HG02571 (cell line): ENCODE results near the gene GOSR1.
"Not testable (repeated sequence)": the region's sequence is repeated elsewhere in the genome, so short reads cannot be mapped to it uniquely, and the experiment has no call there.

Experiments used
- ATAC-seq: cut with Tn5 transposase; IDR thresholded peaks from one replicate; pipeline ENCODE4 v1.9.1; 2021; ENCODE audit warnings: mild to moderate bottlenecking, moderate library complexity; ENCODE audit not compliant: unreplicated experiment

GOSR1 gene

GRCh38 chr17:30541802-30542201, 64.6 kb downstream of the GOSR1 start:
- ATAC-seq, result no peak

- ATAC-seq, result no peak
These were observed 66.2 kb downstream of the GOSR1 start for GRCh38 chr17:30543456-30543855.

- no peak for ATAC-seq
These were observed 67.8 kb downstream of the GOSR1 start for GRCh38 chr17:30545024-30545423.

- ATAC-seq, result no peak
These were observed 70.8 kb downstream of the GOSR1 start for GRCh38 chr17:30547778-30548573.

GRCh38 chr17:30549181-30549580, 72.0 kb downstream of the GOSR1 start:
- not testable (repeated sequence) for ATAC-seq

- ATAC-seq, result no peak
These were observed 72.8 kb downstream of the GOSR1 start for GRCh38 chr17:30549864-30550511.

- ATAC-seq, result no peak
These were observed 73.5 kb downstream of the GOSR1 start for GRCh38 chr17:30550512-30551273.

- ATAC-seq, result not testable (repeated sequence)
These were observed 74.2 kb downstream of the GOSR1 start for GRCh38 chr17:30551274-30551995.

DNA sequence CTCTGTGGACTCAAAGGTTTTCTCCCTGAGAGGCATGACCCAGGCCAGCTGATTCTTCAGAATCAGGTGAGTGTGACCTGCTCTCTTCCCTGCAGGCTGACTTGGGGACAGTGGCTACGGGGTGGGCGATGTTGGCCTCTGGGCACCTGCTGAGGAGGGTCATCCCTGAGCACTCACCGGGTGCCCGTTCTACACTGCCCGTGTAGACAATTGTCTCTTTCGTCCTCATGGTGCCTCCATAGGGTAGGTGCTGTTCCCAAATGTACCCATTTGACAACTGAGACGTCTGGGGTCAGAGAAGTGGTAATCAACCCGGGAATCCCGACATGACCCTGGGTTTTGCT, 74.8 kb downstream of the GOSR1 start:
- ATAC-seq, result no peak

GRCh38 chr17:30552994-30553566, 75.9 kb downstream of the GOSR1 start:
- ATAC-seq, result no peak

GRCh38 chr17:30553823-30554440, 76.7 kb downstream of the GOSR1 start:
- not testable (repeated sequence) for ATAC-seq

GRCh38 chr17:30554839-30555751, 77.9 kb downstream of the GOSR1 start:
- ATAC-seq, result no peak

DNA sequence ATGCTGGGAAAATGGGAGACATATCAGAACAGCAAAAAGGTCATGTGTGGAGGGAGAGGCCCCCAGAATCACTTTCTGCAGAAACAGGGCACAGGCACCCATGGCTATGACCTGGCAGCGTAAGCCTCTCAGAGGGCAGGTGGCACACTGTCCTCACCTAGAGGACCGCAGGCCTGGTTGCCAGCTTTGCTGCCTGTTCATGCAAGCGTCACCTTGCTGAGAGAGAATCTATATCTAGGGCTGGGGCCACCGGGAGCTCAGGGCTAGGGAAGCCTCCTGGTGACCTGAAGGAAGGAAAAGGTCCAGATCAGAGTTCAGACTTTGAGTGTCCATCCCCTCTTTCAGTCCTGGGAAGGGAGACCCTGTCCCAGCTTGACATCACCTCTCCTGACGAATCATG, 78.7 kb downstream of the GOSR1 start:
- no peak for ATAC-seq

GRCh38 chr17:30556374-30557332, 79.4 kb downstream of the GOSR1 start:
- ATAC-seq, result no peak

- ATAC-seq, result no peak
These were observed 80.9 kb downstream of the GOSR1 start for GRCh38 chr17:30557916-30558685.

DNA sequence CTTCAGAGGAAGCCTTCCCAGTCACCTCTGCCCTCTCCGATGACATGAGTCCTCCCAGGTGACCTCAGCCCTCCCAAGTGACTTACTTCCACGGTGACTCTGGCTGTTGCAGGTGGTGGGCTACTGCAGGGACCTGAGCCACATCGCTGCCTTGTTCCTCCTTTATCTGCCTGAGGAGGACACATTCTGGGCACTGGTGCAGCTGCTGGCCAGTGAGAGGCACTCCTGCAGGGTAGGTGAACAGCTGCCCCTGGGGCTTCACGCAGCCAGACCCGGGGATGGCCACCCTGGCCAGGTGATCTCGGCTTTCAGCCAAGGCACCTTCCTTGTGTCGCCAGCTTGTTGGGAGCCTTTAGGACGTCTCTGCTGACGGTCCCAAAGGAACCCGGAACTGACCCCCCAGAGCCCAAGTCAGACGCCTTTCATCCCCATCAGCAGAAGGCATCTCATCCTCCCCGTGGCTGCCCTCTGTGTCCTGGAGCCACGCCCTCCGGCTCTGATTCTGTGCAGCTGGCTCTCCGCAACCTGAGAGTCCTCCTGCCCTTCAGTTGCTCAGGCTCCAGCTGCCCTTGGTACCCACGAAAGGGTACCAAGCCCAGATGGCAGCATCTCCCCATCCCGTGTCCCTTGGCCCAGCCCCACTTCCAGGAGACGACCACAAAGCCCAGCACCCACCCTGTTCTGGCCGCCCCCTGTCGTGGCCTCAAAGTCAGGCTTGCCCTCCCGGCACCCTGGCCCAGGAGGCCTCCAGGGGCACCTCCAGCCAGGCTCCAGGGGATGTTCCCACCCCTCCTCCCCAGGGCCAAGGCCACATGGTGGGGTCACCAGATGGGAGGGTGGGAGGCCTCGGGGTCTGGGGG, 81.7 kb downstream of the GOSR1 start:
- ATAC-seq, result no peak
